ENCODE measurements around the gene PDCD2L.

Gene PDCD2L

DNA sequence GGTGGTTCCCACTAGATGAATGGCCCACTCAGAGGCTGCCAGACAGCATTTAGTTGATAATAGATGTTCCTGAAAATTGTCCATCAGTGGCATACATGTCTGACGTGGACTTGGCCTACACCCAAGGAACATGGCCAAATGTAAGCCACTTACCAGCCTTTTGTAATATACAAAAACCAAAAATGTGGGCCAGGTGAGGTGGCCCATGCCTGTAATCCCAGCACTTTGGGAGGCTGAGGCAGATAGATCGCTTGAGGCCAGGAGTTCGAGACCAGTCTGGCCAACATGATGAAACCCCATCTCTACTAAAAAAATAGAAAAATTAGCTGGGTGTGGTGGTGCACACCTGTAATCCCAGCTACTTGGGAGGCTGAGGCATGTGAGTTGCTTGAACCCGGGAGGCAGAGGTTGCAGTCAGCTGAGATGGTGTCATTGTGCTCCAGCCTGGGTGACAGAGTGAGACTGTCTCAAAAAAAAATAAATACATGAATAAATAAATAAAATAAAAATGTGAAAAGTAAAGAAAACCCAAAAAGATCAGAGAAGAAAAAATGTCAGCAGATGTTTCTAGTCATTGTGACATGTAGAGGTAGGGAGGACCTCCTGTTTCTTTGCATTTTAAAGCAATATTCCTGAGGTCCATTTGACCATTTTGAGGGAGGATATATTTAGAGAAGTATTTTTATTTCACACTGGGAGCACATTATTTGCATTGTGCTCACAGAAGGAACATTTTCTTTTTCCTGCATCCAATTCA is 70.2 kb downstream of the PDCD2L start:
- DNase-seq, result no peak

DNA sequence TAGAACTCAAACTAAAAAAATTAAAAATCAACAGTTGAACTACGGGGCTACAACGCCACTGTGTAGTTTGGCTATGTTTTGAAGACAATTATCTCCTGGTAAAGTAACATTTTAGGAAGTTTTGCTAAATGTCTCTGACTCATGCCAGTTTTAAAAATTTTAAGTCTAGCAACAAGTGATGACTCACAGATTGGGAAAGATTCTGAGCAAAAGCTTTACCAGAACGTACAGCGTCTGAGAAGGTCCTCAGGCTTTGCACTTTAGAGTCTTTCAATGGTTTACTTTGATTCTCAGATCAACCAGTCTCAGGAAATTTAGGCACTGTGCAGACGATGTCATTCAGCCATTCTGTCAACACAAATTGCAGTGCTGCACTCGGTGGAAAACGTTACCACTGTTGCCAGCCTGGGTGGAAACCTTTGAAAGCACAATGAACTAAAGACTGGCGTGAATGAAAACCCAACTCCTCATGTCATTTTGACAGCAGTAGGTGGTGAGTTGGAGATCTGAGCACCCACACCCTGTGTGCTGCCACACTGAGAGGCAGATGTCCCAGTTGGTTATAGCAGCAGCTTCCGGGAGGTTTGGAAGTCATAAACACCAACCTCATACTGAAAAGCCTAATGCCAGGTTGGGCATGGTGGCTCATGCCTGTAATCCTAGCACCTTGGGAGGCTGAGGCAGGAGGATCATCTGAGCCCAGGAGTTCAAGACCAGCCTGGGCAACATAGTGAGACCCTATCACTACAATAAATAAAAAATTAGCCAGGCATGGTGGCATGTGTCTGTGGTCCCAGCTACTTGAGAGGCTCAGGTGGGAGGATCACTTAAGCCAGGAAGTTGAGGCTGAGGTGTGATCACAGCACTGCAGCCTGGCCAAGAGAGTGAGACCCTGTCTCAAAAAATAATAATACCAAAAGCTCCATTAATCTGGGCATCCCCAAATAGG is 71.1 kb downstream of the PDCD2L start:
- DNase-seq, result no peak
